GM23248 (cell line): ENCODE data around the gene SUSD3. TPM values are rescaled to one million over a fixed set of nuclear protein-coding genes. Genes with fewer than 3 reads are reported as not detected.

Experiments
- DNase-seq: peaks from one replicate; pipeline ENCODE4 v3.0.0-alpha.2; 2015
- H2AFZ ChIP-seq: fragments of 200-600 bp; sonication (generic); 2 replicates; pipeline ENCODE4 v1.6.1; 2016; ENCODE audit warnings: antibody characterized with exemption
- H3F3A ChIP-seq: fragments of 200-600 bp; sonication (generic); 2 replicates; pipeline ENCODE4 v1.6.1; 2016; ENCODE audit warnings: mild to moderate bottlenecking, antibody characterized with exemption, mixed run types; ENCODE audit not compliant: insufficient read depth
- H3K27ac ChIP-seq: fragments of 200-600 bp; sonication (generic); 2 replicates; pipeline ENCODE4 v1.5.1; 2016; ENCODE audit warnings: mild to moderate bottlenecking
- H3K27me3 ChIP-seq: fragments of 200-600 bp; sonication (generic); replicated peaks from 2 replicates; pipeline ENCODE4 v1.6.1; 2016; ENCODE audit warnings: mild to moderate bottlenecking; ENCODE audit not compliant: insufficient read depth
- H3K36me3 ChIP-seq: fragments of 200-600 bp; sonication (generic); 2 replicates; pipeline ENCODE4 v1.6.1; 2016; ENCODE audit warnings: low read depth, mild to moderate bottlenecking
- H3K4me1 ChIP-seq: fragments of 200-600 bp; sonication (generic); 2 replicates; pipeline ENCODE4 v1.6.1; 2016; ENCODE audit warnings: mild to moderate bottlenecking; ENCODE audit not compliant: insufficient read depth
- H3K4me2 ChIP-seq: fragments of 200-600 bp; sonication (generic); one replicate; pipeline ENCODE4 v1.6.1; 2016; ENCODE audit warnings: mild to moderate bottlenecking; ENCODE audit not compliant: unreplicated experiment
- H3K4me3 ChIP-seq: fragments of 200-600 bp; sonication (generic); 2 replicates; pipeline ENCODE4 v1.5.1; 2016; ENCODE audit warnings: mild to moderate bottlenecking
- H3K79me2 ChIP-seq: fragments of 200-600 bp; sonication (generic); 2 replicates; pipeline ENCODE4 v1.6.1; 2016; ENCODE audit warnings: mild to moderate bottlenecking; ENCODE audit not compliant: insufficient read depth
- H3K9ac ChIP-seq: fragments of 200-600 bp; sonication (generic); 2 replicates; pipeline ENCODE4 v1.6.1; 2016; ENCODE audit warnings: mild to moderate bottlenecking
- H3K9me2 ChIP-seq: fragments of 200-600 bp; sonication (generic); 2 replicates; pipeline ENCODE4 v1.6.1; 2016; ENCODE audit warnings: mixed run types, mild to moderate bottlenecking, moderate library complexity; ENCODE audit not compliant: insufficient read depth
- H3K9me3 ChIP-seq: fragments of 200-600 bp; sonication (generic); one replicate; pipeline ENCODE4 v1.6.1; 2017; ENCODE audit warnings: low read depth
- H4K20me1 ChIP-seq: fragments of 200-600 bp; sonication (generic); 2 replicates; pipeline ENCODE4 v1.6.0; 2016; ENCODE audit not compliant: insufficient read depth
- EZH2 ChIP-seq: fragments of 200-600 bp; sonication (generic); IDR thresholded peaks from 2 replicates; pipeline ENCODE4 v1.6.1; 2018; ENCODE audit warnings: antibody characterized with exemption, mild to moderate bottlenecking; ENCODE audit not compliant: insufficient read depth, poor library complexity, severe bottlenecking
- EZH2phosphoT487 ChIP-seq: fragments of 200-600 bp; sonication (generic); IDR thresholded peaks from 2 replicates; pipeline ENCODE4 v1.6.1; 2018; ENCODE audit warnings: antibody characterized with exemption, moderate library complexity, mild to moderate bottlenecking, low read depth; ENCODE audit not compliant: insufficient read depth
- WGBS, 2 experiments: methylation state at CpG; one replicate each; pipeline ENCODE4 v1.1.6; 2015 to 2017; ENCODE audit warnings: low lambda C conversion rate in 2 of 2, low coverage in 1 of 2; ENCODE audit errors: missing lambda C conversion rate in 2 of 2; 5-methylcytosine and 5-hydroxymethylcytosine counted together
- in situ Hi-C: fragments of 300-500 bp; cut with MboI; formaldehyde crosslinking; loops from 2 replicates; pipeline ENCODE4 v1.15.0; 2020
- polyA plus RNA-seq: library from polyadenylated mRNA; unstranded; fragments of >200 nt; fragmentation: Nextera tagmentation; extraction: Ambion mirVana; gene quantifications from 2 replicates; pipeline ENCODE4 v1.2.1, GENCODE V29; 2016
- total RNA-seq: library from RNA; depleted of rRNA; stranded (reverse); fragments of >200 nt; shearing (Covaris generic); gene quantifications from 2 replicates; pipeline ENCODE4 v1.2.3, GENCODE V29; 2014; rRNA removed

SUSD3 gene
- total and polyA plus RNA-seq, 2 experiments from 2014 or later = 0.43 TPM; not detected in 1

GRCh38 chr9:93133681-93134014 is 75.1 kb downstream of the SUSD3 start:
- Histone ChIP-seq H3K9me2 (no peaks in the 10 kb centered on the region), H2AFZ (peak overlapping the region; percentile 96), H3F3A (no peaks in the 10 kb centered on the region), H3K9me3 (no peaks in the 10 kb centered on the region), H3K4me2 (peak overlapping the region; percentile 93), H3K4me3 (peak overlapping the region; percentile 95), H3K79me2 (0 out of 2 replicates have a peak, but pooled peaks cover 9% of the 10 kb centered on the region), H3K9ac (peak overlapping the region; percentile 97), H4K20me1 (no peaks in the 10 kb centered on the region), H3K36me3 (no peaks in the 10 kb centered on the region), H3K27ac (peak overlapping the region; percentile 62), H3K4me1 (peaks cover 13% of the 10 kb centered on the region), H3K27me3 (no peaks in the 10 kb centered on the region)
- TF ChIP-seq EZH2phosphoT487 (no peak), EZH2 (no peak)
- DNase-seq = peak; percentile 96
- WGBS, 2 experiments = 1 to 2% methylated on average over 29 to 33 of the region's 34 CpGs
- in situ Hi-C loops = no loop called here

GRCh38 chr9:93134015-93134739 is 75.7 kb downstream of the SUSD3 start, which contains the start of gene NINJ1:
Gene NINJ1, minus strand, starts transcription at chr9:93134251. Its CDS starts 34 bp downstream, at chr9:93134217.
- Histone ChIP-seq H3K79me2 (0 out of 2 replicates have a peak, but pooled peaks cover 9% of the 10 kb centered on the region), H3K9me2 (no peaks in the 10 kb centered on the region), H3K27ac (peak within 1 kb of the TSS; percentile 62), H3K4me2 (peak within 1 kb of the TSS; percentile 93), H3K4me1 (peaks cover 13% of the 10 kb centered on the region), H3K27me3 (no peaks in the 10 kb centered on the region), H2AFZ (peak within 1 kb of the TSS; percentile 96), H3K4me3 (peak within 1 kb of the TSS; percentile 95), H4K20me1 (no peaks in the 10 kb centered on the region), H3F3A (no peaks in the 10 kb centered on the region), H3K36me3 (no peaks in the 10 kb centered on the region), H3K9me3 (no peaks in the 10 kb centered on the region), H3K9ac (peak within 1 kb of the TSS; percentile 97)
- TF ChIP-seq EZH2phosphoT487 (no peak), EZH2 (no peak)
- in situ Hi-C loops = no loop called here
- DNase-seq = peak; percentile 88
- WGBS, 2 experiments = 0% methylated on average over 52 of the region's 78 CpGs

Other genes with a start within 250 kb of the SUSD3 start
- 5.9 and 6.9 TPM in 2 replicates for gene ZNF484, start 180.7 kb upstream of the SUSD3 start, total RNA-seq
- 2.8 and 3.1 TPM in 2 replicates for gene ZNF484, start 180.7 kb upstream of the SUSD3 start, polyA plus RNA-seq
- gene FGD3, start 111.2 kb upstream of the SUSD3 start, total RNA-seq = not detected in 2 replicates
- gene FGD3, start 111.2 kb upstream of the SUSD3 start, polyA plus RNA-seq = not detected in 2 replicates
- gene CARD19, start 37.5 kb downstream of the SUSD3 start, total RNA-seq = 48.8 and 54.1 TPM in 2 replicates
- gene CARD19, start 37.5 kb downstream of the SUSD3 start, polyA plus RNA-seq = 58.6 and 69.5 TPM in 2 replicates
- gene NINJ1, start 75.5 kb downstream of the SUSD3 start, total RNA-seq = 19.1 and 24.9 TPM in 2 replicates
- gene NINJ1, start 75.5 kb downstream of the SUSD3 start, polyA plus RNA-seq = 42.9 and 44.2 TPM in 2 replicates
- gene WNK2, start 125.4 kb downstream of the SUSD3 start, total RNA-seq = not detected in 2 replicates
- gene WNK2, start 125.4 kb downstream of the SUSD3 start, polyA plus RNA-seq = not detected in 2 replicates